Mesendoderm (in vitro differentiated cells): ENCODE results near the gene SCFD2.

Experiments used
- DNase-seq: peaks from one replicate; pipeline ENCODE4 v3.0.0; 2013
- H2AK5ac ChIP-seq: 2 replicates; pipeline ENCODE4 v1.6.1; 2013; ENCODE audit warnings: low read length, inconsistent platforms
- H2BK120ac ChIP-seq: 2 replicates; pipeline ENCODE4 v1.6.1; 2013; ENCODE audit warnings: low read depth, mild to moderate bottlenecking, low read length, moderate library complexity, mixed read lengths
- H2BK15ac ChIP-seq: replicated peaks from 2 replicates; pipeline ENCODE4 v1.6.1; 2013; ENCODE audit warnings: low read depth, mild to moderate bottlenecking, moderate library complexity
- H2BK5ac ChIP-seq: 2 replicates; pipeline ENCODE4 v1.6.1; 2013; ENCODE audit warnings: low read length, inconsistent platforms
- H3K18ac ChIP-seq: 2 replicates; pipeline ENCODE4 v1.6.1; 2013; ENCODE audit warnings: mild to moderate bottlenecking, low read length, mixed read lengths
- H3K23ac ChIP-seq: one replicate; pipeline ENCODE4 v1.6.1; 2013; ENCODE audit warnings: low read length
- H3K27ac ChIP-seq: 2 replicates; pipeline ENCODE4 v1.5.1; 2013; ENCODE audit warnings: low read depth, mild to moderate bottlenecking, inconsistent platforms, low read length, moderate library complexity
- H3K27me3 ChIP-seq: 2 replicates; pipeline ENCODE4 v1.6.1; 2013; ENCODE audit warnings: low read length, control low read depth, mild to moderate bottlenecking, inconsistent platforms; ENCODE audit not compliant: insufficient read depth, poor library complexity
- H3K36me3 ChIP-seq: 2 replicates; pipeline ENCODE4 v1.6.1; 2013; ENCODE audit warnings: low read length, inconsistent platforms; ENCODE audit not compliant: control insufficient read depth, insufficient read depth
- H3K4ac ChIP-seq: one replicate; pipeline ENCODE4 v1.6.1; 2013; ENCODE audit warnings: low read depth, mild to moderate bottlenecking, low read length, moderate library complexity
- H3K4me1 ChIP-seq: 2 replicates; pipeline ENCODE4 v1.6.1; 2013; ENCODE audit warnings: low read depth, low read length, inconsistent platforms; ENCODE audit not compliant: control insufficient read depth
- H3K4me2 ChIP-seq: 2 replicates; pipeline ENCODE4 v1.6.1; 2013; ENCODE audit warnings: low read length
- H3K4me3 ChIP-seq: 2 replicates; pipeline ENCODE4 v1.5.1; 2013; ENCODE audit warnings: mild to moderate bottlenecking, low read length
- H3K56ac ChIP-seq: one replicate; pipeline ENCODE4 v1.6.1; 2013; ENCODE audit warnings: low read length
- H3K79me1 ChIP-seq: 2 replicates; pipeline ENCODE4 v1.6.1; 2013; ENCODE audit warnings: low read length, inconsistent platforms
- H3K79me2 ChIP-seq: 2 replicates; pipeline ENCODE4 v1.6.1; 2013; ENCODE audit warnings: mild to moderate bottlenecking, low read length; ENCODE audit not compliant: control insufficient read depth, insufficient read depth
- H3K9ac ChIP-seq: 2 replicates; pipeline ENCODE4 v1.6.1; 2013; ENCODE audit warnings: low read length, inconsistent platforms
- H4K5ac ChIP-seq: one replicate; pipeline ENCODE4 v1.6.1; 2013; ENCODE audit warnings: low read length
- H4K8ac ChIP-seq: one replicate; pipeline ENCODE4 v1.6.1; 2013; ENCODE audit warnings: low read depth, mild to moderate bottlenecking, control low read depth, low read length, moderate library complexity
- WGBS: extraction: QIAGEN DNeasy Blood & Tissue Kit; methylation state at CpG from one replicate; pipeline ENCODE4 v1.1.7; 2013; ENCODE audit warnings: low lambda C conversion rate, missing lambda C conversion rate; ENCODE audit not compliant: insufficient coverage; ENCODE audit errors: extremely low coverage; 5-methylcytosine and 5-hydroxymethylcytosine counted together

Gene SCFD2

GRCh38 chr4:52850406-52851124 lies 515.3 kb downstream of the SCFD2 start:
- no peak overlapping the region for H4K8ac ChIP-seq
- no peak overlapping the region for H2BK15ac ChIP-seq
- no peak overlapping the region for H2BK120ac ChIP-seq
- no peak overlapping the region for H3K4me3 ChIP-seq
- no peak overlapping the region for H4K5ac ChIP-seq
- no peak overlapping the region for H3K18ac ChIP-seq
- H3K23ac ChIP-seq, result no peak overlapping the region
- no peak overlapping the region for H3K56ac ChIP-seq
- H3K79me2 ChIP-seq, result no peaks in the 10 kb centered on the region
- WGBS, result no CpG with 5 or more reads among the region's 3 CpGs
- no peak overlapping the region for H2BK5ac ChIP-seq
- no peak overlapping the region for H2AK5ac ChIP-seq
- H3K4me2 ChIP-seq, result no peak overlapping the region
- H3K36me3 ChIP-seq, result no peaks in the 10 kb centered on the region
- H3K79me1 ChIP-seq, result no peaks in the 10 kb centered on the region
- no peak overlapping the region for H3K9ac ChIP-seq
- no peak for DNase-seq
- H3K4me1 ChIP-seq, result no peaks in the 10 kb centered on the region
- H3K27me3 ChIP-seq, result no peaks in the 10 kb centered on the region
- H3K27ac ChIP-seq, result no peak overlapping the region
- no peak overlapping the region for H3K4ac ChIP-seq

- H3K27ac ChIP-seq, result no peak overlapping the region
- no peak overlapping the region for H4K8ac ChIP-seq
- no peak overlapping the region for H3K4me3 ChIP-seq
- H3K36me3 ChIP-seq, result no peaks in the 10 kb centered on the region
- no peak overlapping the region for H3K4ac ChIP-seq
- no peak overlapping the region for H3K18ac ChIP-seq
- WGBS, result no CpG with 5 or more reads among the region's 6 CpGs
- no peaks in the 10 kb centered on the region for H3K27me3 ChIP-seq
- no peak for DNase-seq
- H2BK5ac ChIP-seq, result no peak overlapping the region
- H4K5ac ChIP-seq, result no peak overlapping the region
- no peaks in the 10 kb centered on the region for H3K79me2 ChIP-seq
- no peak overlapping the region for H3K4me2 ChIP-seq
- H3K23ac ChIP-seq, result no peak overlapping the region
- H3K4me1 ChIP-seq, result no peaks in the 10 kb centered on the region
- no peak overlapping the region for H2AK5ac ChIP-seq
- H2BK15ac ChIP-seq, result no peak overlapping the region
- no peak overlapping the region for H3K56ac ChIP-seq
- H3K79me1 ChIP-seq, result no peaks in the 10 kb centered on the region
- H2BK120ac ChIP-seq, result no peak overlapping the region
- no peak overlapping the region for H3K9ac ChIP-seq
Measured at GRCh38 chr4:52848254-52848653, 517.6 kb downstream of the SCFD2 start.

- no peak overlapping the region for H4K5ac ChIP-seq
- H2BK120ac ChIP-seq, result no peak overlapping the region
- H2BK5ac ChIP-seq, result no peak overlapping the region
- H2BK15ac ChIP-seq, result peak overlapping the region; percentile 23
- H3K18ac ChIP-seq, result peak overlapping the region; percentile 14
- H3K4me1 ChIP-seq, result peaks cover 6% of the 10 kb centered on the region
- no peaks in the 10 kb centered on the region for H3K36me3 ChIP-seq
- DNase-seq, result no peak
- no peak overlapping the region for H3K23ac ChIP-seq
- no peak overlapping the region for H3K56ac ChIP-seq
- no peak overlapping the region for H3K9ac ChIP-seq
- H3K27me3 ChIP-seq, result no peaks in the 10 kb centered on the region
- H3K79me1 ChIP-seq, result no peaks in the 10 kb centered on the region
- no peak overlapping the region for H3K4ac ChIP-seq
- H3K4me2 ChIP-seq, result no peak overlapping the region
- H2AK5ac ChIP-seq, result no peak overlapping the region
- no CpG with 5 or more reads among the region's 2 CpGs for WGBS
- no peak overlapping the region for H3K27ac ChIP-seq
- H3K79me2 ChIP-seq, result no peaks in the 10 kb centered on the region
- H3K4me3 ChIP-seq, result no peak overlapping the region
- no peak overlapping the region for H4K8ac ChIP-seq
Measured at GRCh38 chr4:52846502-52846901, 519.4 kb downstream of the SCFD2 start.

DNA sequence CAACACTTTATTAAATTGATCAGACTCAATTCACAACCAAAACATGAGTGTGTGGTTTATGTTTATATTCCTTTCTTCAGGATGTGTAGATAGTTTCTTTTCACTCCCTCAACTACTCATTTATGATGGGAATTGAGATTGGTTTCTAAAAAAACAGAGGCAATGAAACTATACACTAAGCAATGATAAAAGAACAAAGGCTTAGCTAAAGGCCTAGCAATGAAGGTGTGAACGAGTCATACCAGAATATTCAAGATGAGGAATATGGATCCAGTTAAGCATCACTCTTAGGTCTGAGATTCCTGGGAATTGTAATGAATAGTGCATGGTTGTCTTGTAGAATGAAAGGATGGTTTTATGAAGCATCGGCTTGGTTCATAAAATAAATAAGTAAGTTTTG lies 521.3 kb downstream of the SCFD2 start:
- H3K79me2 ChIP-seq, result no peaks in the 10 kb centered on the region
- H2BK15ac ChIP-seq, result no peak overlapping the region
- no peak overlapping the region for H2AK5ac ChIP-seq
- no peak overlapping the region for H3K4ac ChIP-seq
- no peak overlapping the region for H3K4me2 ChIP-seq
- H2BK120ac ChIP-seq, result no peak overlapping the region
- H3K79me1 ChIP-seq, result no peaks in the 10 kb centered on the region
- no peak for DNase-seq
- H3K56ac ChIP-seq, result no peak overlapping the region
- no peaks in the 10 kb centered on the region for H3K36me3 ChIP-seq
- H3K4me1 ChIP-seq, result peaks cover 10% of the 10 kb centered on the region
- H3K27me3 ChIP-seq, result no peaks in the 10 kb centered on the region
- H3K18ac ChIP-seq, result no peak overlapping the region
- H4K8ac ChIP-seq, result no peak overlapping the region
- H4K5ac ChIP-seq, result no peak overlapping the region
- H3K23ac ChIP-seq, result no peak overlapping the region
- no peak overlapping the region for H2BK5ac ChIP-seq
- H3K27ac ChIP-seq, result no peak overlapping the region
- no peak overlapping the region for H3K4me3 ChIP-seq
- no peak overlapping the region for H3K9ac ChIP-seq
- WGBS, result no CpG with 5 or more reads among the region's 2 CpGs

DNA sequence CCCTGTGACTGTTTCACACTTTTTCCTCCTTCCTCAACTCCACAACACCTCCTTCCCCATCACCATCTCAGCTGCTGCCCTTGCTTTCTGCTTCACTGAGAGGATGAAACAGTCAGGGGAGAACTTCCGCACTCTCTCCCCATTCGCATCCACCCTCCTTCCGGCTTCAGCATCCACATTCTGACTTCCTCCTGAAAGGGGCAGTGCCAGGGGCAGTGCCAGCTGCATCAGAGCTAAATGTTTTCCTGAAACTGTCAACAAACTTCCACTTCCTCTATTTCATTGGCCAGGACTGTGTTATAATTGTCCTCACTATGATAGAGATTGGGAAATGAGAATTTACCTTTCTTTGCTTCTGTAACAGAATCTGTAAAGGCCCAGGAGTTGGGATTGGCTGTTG lies 521.9 kb downstream of the SCFD2 start:
- no peak overlapping the region for H3K9ac ChIP-seq
- H3K79me1 ChIP-seq, result no peaks in the 10 kb centered on the region
- H3K4me2 ChIP-seq, result no peak overlapping the region
- H2BK120ac ChIP-seq, result no peak overlapping the region
- peak overlapping the region; percentile 39 for H2AK5ac ChIP-seq
- peaks cover 15% of the 10 kb centered on the region for H3K4me1 ChIP-seq
- no peak overlapping the region for H3K27ac ChIP-seq
- no peak overlapping the region for H3K18ac ChIP-seq
- no peak overlapping the region for H4K8ac ChIP-seq
- H4K5ac ChIP-seq, result no peak overlapping the region
- no peaks in the 10 kb centered on the region for H3K27me3 ChIP-seq
- H3K4me3 ChIP-seq, result no peak overlapping the region
- no peaks in the 10 kb centered on the region for H3K79me2 ChIP-seq
- H3K56ac ChIP-seq, result no peak overlapping the region
- H3K4ac ChIP-seq, result no peak overlapping the region
- no peak overlapping the region for H2BK15ac ChIP-seq
- DNase-seq, result no peak
- no peak overlapping the region for H2BK5ac ChIP-seq
- H3K36me3 ChIP-seq, result no peaks in the 10 kb centered on the region
- WGBS, result no CpG with 5 or more reads among the region's 3 CpGs
- H3K23ac ChIP-seq, result no peak overlapping the region

DNA sequence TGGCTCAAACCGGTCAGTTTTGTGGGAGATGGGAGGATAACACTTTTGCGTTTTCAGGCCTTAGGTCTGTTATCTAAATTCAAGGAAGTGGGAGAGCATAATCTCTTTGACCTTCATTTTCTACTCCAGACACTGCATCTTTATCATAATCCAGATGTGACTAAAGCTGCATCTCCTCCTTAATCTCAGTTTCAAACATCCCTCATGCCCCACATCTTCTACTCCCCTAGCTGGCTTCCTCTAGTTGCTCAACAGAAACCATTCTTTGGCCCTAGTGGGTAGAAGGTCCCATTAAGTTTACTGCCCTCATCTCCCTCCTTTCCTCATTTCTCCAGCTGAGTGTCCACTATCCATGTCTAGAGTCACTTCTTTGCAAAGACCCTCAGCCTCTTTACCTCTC lies 522.5 kb downstream of the SCFD2 start:
- no peak overlapping the region for H3K23ac ChIP-seq
- no peak overlapping the region for H3K56ac ChIP-seq
- H3K4me1 ChIP-seq, result peaks cover 17% of the 10 kb centered on the region
- no peak overlapping the region for H2BK15ac ChIP-seq
- H3K36me3 ChIP-seq, result no peaks in the 10 kb centered on the region
- no peaks in the 10 kb centered on the region for H3K27me3 ChIP-seq
- H3K79me1 ChIP-seq, result no peaks in the 10 kb centered on the region
- H4K5ac ChIP-seq, result no peak overlapping the region
- H3K4me2 ChIP-seq, result no peak overlapping the region
- H3K27ac ChIP-seq, result no peak overlapping the region
- H3K4ac ChIP-seq, result no peak overlapping the region
- no peak overlapping the region for H2BK120ac ChIP-seq
- no peak overlapping the region for H2AK5ac ChIP-seq
- H3K4me3 ChIP-seq, result no peak overlapping the region
- no peak for DNase-seq
- no peak overlapping the region for H3K18ac ChIP-seq
- no CpG with 5 or more reads among the region's 2 CpGs for WGBS
- no peaks in the 10 kb centered on the region for H3K79me2 ChIP-seq
- no peak overlapping the region for H3K9ac ChIP-seq
- H2BK5ac ChIP-seq, result no peak overlapping the region
- H4K8ac ChIP-seq, result no peak overlapping the region
